K562 (cell line): ENCODE measurements around the gene SCUBE1. TPM values are rescaled to one million over a fixed set of nuclear protein-coding genes. Genes with fewer than 3 reads are reported as not detected.

ENCODE experiments used
- ATAC-seq: fragments of 200-7000 bp; cut with Tn5 transposase; 3 replicates; pipeline ENCODE4 v1.9.1; 2020; ENCODE audit warnings: moderate library complexity
- BruUV-seq: library from RNA; stranded (reverse); fragments of 400-500 nt; replicated peaks from 2 replicates; lab custom pipeline; 2021; lab: Mats Ljungman, UMichigan
- CTCF ChIA-PET: fragments of 300-600 bp; formaldehyde crosslinking; extraction: SDS; loops from one replicate; lab custom pipeline; 2021; ENCODE audit warnings: low intra/inter-chr PET ratio; lab: Yijun Ruan, JAX
- POLR2A ChIA-PET: fragments of 300-600, 350-650 bp; sonication (Branson Sonifier 250); formaldehyde crosslinking; extraction: SDS; loops from one replicate; lab custom pipeline; 2021; ENCODE audit warnings: antibody characterized with exemption, inconsistent platforms; lab: Yijun Ruan, JAX
- DNase-seq, 4 experiments: peaks; one replicate each; pipeline versions ENCODE4 v3.0.0 to v3.0.0-alpha.2; 2011 to 2018; ENCODE audit warnings: low spot score in 3 of 4, mixed read lengths in 3 of 4; ENCODE audit errors: extremely low read depth in 1 of 4
- FAIRE-seq: peaks from 2 replicates; lab custom pipeline; 2011; peaks lifted over from hg19 to GRCh38; lab: Jason Lieb, UNC
- H2AFZ ChIP-seq: 2 replicates; pipeline ENCODE4 v1.6.0; 2011; ENCODE audit warnings: low read depth, low read length, control low read depth, inconsistent platforms
- H3K27ac ChIP-seq: fragments of 200-600 bp; 3 replicates; pipeline ENCODE4 v1.8.0; 2011; ENCODE audit warnings: low read depth, mild to moderate bottlenecking, control low read depth, inconsistent platforms, low read length, moderate library complexity, mixed read lengths; ENCODE audit errors: extremely low read depth
- H3K27me3 ChIP-seq, 2 experiments: fragments of 300-600 bp in 1 of 2; 2 replicates in 1 of 2; 3 replicates in 1 of 2; pipeline versions ENCODE4 v1.6.0 to v1.8.0; 2011; ENCODE audit warnings: inconsistent platforms in 2 of 2, low read length in 2 of 2, mild to moderate bottlenecking in 1 of 2, mixed read lengths in 1 of 2, moderate library complexity in 1 of 2; ENCODE audit not compliant: control insufficient read depth in 2 of 2, insufficient read depth in 2 of 2
- H3K36me3 ChIP-seq: fragments of 300-600 bp; 3 replicates; pipeline ENCODE4 v1.8.0; 2011; ENCODE audit warnings: mild to moderate bottlenecking, low read length, inconsistent platforms; ENCODE audit not compliant: control insufficient read depth, insufficient read depth
- H3K4me1 ChIP-seq, 2 experiments: fragments of 200-600 bp in 1 of 2; replicated peaks in 1 of 2; 2 replicates in 1 of 2; 3 replicates in 1 of 2; pipeline versions ENCODE4 v1.5.1 to v1.8.0; 2011; ENCODE audit warnings: inconsistent platforms in 2 of 2, low read length in 2 of 2, mild to moderate bottlenecking in 1 of 2, mixed read lengths in 1 of 2, moderate library complexity in 1 of 2; ENCODE audit not compliant: control insufficient read depth in 2 of 2, insufficient read depth in 2 of 2
- H3K4me2 ChIP-seq: 2 replicates; pipeline ENCODE4 v1.6.1; 2011; ENCODE audit warnings: low read length, control low read depth, inconsistent platforms, mixed read lengths; ENCODE audit not compliant: insufficient read depth
- H3K4me3 ChIP-seq: fragments of 200-600 bp; sonication (generic), shearing (Covaris generic); 2 replicates; pipeline ENCODE4 v1.5.1; 2016; ENCODE audit warnings: control low read depth, inconsistent platforms
- H3K79me2 ChIP-seq: fragments of 200-600 bp; 3 replicates; pipeline ENCODE4 v1.8.0; 2011; ENCODE audit warnings: low read length, inconsistent platforms; ENCODE audit not compliant: control insufficient read depth, insufficient read depth
- H3K9ac ChIP-seq, 2 experiments: 2 replicates each; pipeline versions ENCODE4 v1.6.0 to v1.6.1; 2011; ENCODE audit warnings: low read depth in 2 of 2, low read length in 2 of 2, control low read depth in 1 of 2, inconsistent platforms in 1 of 2, mild to moderate bottlenecking in 1 of 2, mixed read lengths in 1 of 2; ENCODE audit not compliant: insufficient read depth in 1 of 2
- H3K9me1 ChIP-seq: one replicate; pipeline ENCODE4 v1.6.0; 2011; ENCODE audit warnings: inconsistent platforms, mild to moderate bottlenecking, low read length, moderate library complexity; ENCODE audit not compliant: control insufficient read depth, insufficient read depth
- H3K9me3 ChIP-seq: replicated peaks from 2 replicates; pipeline ENCODE4 v1.5.1; 2011; ENCODE audit warnings: low read depth, low read length, inconsistent platforms; ENCODE audit not compliant: control insufficient read depth, insufficient read depth
- H4K20me1 ChIP-seq: replicated peaks from 2 replicates; pipeline ENCODE4 v1.6.1; 2011; ENCODE audit warnings: low read length, inconsistent platforms, mixed read lengths; ENCODE audit not compliant: control insufficient read depth, insufficient read depth
- CSDE1 ChIP-seq, 2 experiments: fragments of 450-650 bp; IDR thresholded peaks; 2 replicates each; pipeline ENCODE4 v1.6.1; 2016; ENCODE audit warnings: mild to moderate bottlenecking in 1 of 2
- CTBP1 ChIP-seq: fragments of 450-650 bp; IDR thresholded peaks from 2 replicates; pipeline ENCODE4 v1.6.1; 2016; ENCODE audit warnings: borderline replicate concordance
- RAD21 ChIP-seq, 2 experiments: fragments of 250-450 bp in 1 of 2; fragments of 450-650 bp in 1 of 2; sonication (Bioruptor Pico) in 1 of 2; formaldehyde crosslinking in 1 of 2; IDR thresholded peaks in 1 of 2; conservative IDR thresholded peaks in 1 of 2; 2 replicates each; pipeline versions ENCODE4 v1.4.0 to v1.8.0; 2020 to 2022; ENCODE audit warnings: mild to moderate bottlenecking in 2 of 2, moderate library complexity in 1 of 2
- RB1 ChIP-seq: fragments of 450-650 bp; IDR thresholded peaks from 2 replicates; pipeline ENCODE4 v1.6.1; 2017; ENCODE audit warnings: low read depth, mild to moderate bottlenecking
- WGBS: fragments of 100-300 bp; shearing (Covaris generic); methylation state at CpG from one replicate; pipeline ENCODE4 v1.1.6; 2016; ENCODE audit warnings: low coverage, mixed read lengths; ENCODE audit not compliant: insufficient coverage; ENCODE audit errors: missing lambda C conversion rate; 5-methylcytosine and 5-hydroxymethylcytosine counted together
- in situ Hi-C: fragments of 300-500 bp; cut with MboI; formaldehyde crosslinking; loops from 4 replicates; pipeline ENCODE4 v1.15.0; 2018; ENCODE audit warnings: inconsistent platforms, mixed read lengths
- intact Hi-C: fragments of 100-400 bp; cut with micrococcal nuclease; formaldehyde crosslinking; loops from 2 replicates; pipeline ENCODE4 v1.14.2; 2022
- polyA plus RNA-seq, 8 experiments: library from polyadenylated mRNA; depleted of rRNA in 4 of 8; stranded (reverse) in 5 of 8; unstranded in 3 of 8; fragments of >200 nt; fragmentation: Nextera tagmentation in 2 of 8; fragmentation: Illumina TruSeq in 1 of 8; extraction: Ambion mirVana in 2 of 8; extraction: Trizol in 1 of 8; gene quantifications; 2 replicates each; pipeline versions ENCODE4 v1.2.1 to v1.2.3, GENCODE V29; 2011 to 2014; ENCODE audit warnings: inconsistent platforms in 1 of 8, missing spikeins in 1 of 8
- total RNA-seq, 7 experiments: library from RNA; depleted of rRNA in 6 of 7; stranded (reverse); fragments of >200 nt in 6 of 7; fragmentation: Illumina TruSeq in 2 of 7; extraction: Trizol in 2 of 7; gene quantifications; 2 replicates each; pipeline versions ENCODE4 v1.2.1 to v1.2.3, GENCODE V29; 2011 to 2021; ENCODE audit warnings: low replicate concordance in 1 of 7
- TF ChIP-seq, protein P1 (sequence below): fragments of 250-450 bp; sonication (Bioruptor Pico); IDR thresholded peaks from 2 replicates; pipeline ENCODE4 v1.5.0; 2021
- TF ChIP-seq, protein P2 (sequence below): fragments of 250-450 bp; sonication (Bioruptor Pico); IDR thresholded peaks from 2 replicates; pipeline ENCODE4 v1.8.0; 2021; ENCODE audit warnings: moderate library complexity, mild to moderate bottlenecking, inconsistent platforms
- TF ChIP-seq, protein P3 (sequence below): fragments of 450-650 bp; formaldehyde crosslinking; IDR thresholded peaks from 2 replicates; pipeline ENCODE4 v1.4.0; 2020; ENCODE audit warnings: mild to moderate bottlenecking, moderate library complexity
- TF ChIP-seq, protein P4 (sequence below), 2 experiments: fragments of 450-650 bp; formaldehyde crosslinking in 1 of 2; IDR thresholded peaks; 2 replicates each; pipeline versions ENCODE4 v1.4.0 to v1.6.1; 2014 to 2020; ENCODE audit warnings: mild to moderate bottlenecking in 2 of 2, borderline replicate concordance in 1 of 2, low read depth in 1 of 2

Gene SCUBE1
- total and polyA plus RNA-seq, 9 of the 15 experiments (the other 6 are each of a cell fraction or from before 2014, with no cell fraction given), result 0.03 to 0.47 (median 0.29) TPM; not detected in 6

DNA sequence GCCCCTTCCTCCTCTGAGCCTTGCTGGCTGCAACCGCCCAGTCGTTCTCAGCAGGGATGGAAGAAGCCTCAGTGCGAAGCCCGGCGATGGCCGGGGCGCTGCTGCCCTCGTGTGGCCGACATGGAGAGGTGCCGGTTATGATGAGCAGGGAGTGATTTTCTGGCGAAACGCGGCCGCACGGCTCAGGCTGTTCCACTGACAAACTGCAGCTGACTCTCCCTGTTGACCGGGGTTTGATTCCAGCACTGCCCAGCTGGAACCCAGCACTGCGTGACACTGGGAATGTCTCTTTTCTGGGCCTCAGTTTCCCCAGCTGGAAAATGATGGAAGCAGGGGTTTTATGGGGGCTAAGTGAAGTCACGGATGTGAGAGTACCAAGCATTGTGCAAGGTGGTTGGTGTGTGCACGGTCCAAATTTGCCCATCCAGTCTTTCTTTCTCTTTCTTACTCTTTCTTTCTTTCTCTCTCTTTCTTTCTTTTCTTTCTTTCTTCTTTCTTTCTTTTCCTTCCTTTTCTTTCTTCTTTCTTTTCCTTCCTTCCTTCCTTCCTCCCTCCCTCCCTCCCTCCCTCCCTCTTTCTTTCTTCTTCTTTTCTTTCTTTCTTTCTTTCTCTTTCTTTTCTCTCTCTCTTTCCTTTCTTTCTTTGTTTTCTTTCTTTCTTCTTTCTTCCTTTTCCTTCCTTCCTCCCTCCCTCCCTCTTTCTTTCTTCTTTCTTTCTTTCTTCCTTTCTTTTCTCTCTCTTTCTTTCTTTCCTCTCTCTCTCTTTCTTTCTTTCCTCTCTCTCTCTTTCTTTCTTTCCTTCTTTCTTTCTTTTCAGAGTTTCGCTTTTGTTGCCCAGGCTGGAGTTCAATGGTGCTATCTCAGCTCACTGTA, 42.8 kb upstream of the SCUBE1 start:
- BruUV-seq, result no TSS peak
- no peak overlapping the region for H3K4me2 ChIP-seq
- H3K36me3 ChIP-seq, result no peaks in the 10 kb centered on the region
- no peaks in the 10 kb centered on the region for H4K20me1 ChIP-seq
- H3K9me3 ChIP-seq, result no peaks in the 10 kb centered on the region
- no peaks in the 10 kb centered on the region for H3K79me2 ChIP-seq
- H3K9me1 ChIP-seq, result no peaks in the 10 kb centered on the region
- no peak for FAIRE-seq
- no peak overlapping the region for H3K9ac ChIP-seq
- H3K27ac ChIP-seq, result no peak overlapping the region
- ATAC-seq, result peak; percentile 98
- POLR2A ChIA-PET, result interaction anchor here (0.6 to 0.7 kb wide), 2 partner anchors 440 to 455 kb away, joined by 3 to 4 read pairs; no protein-coding TSS in a partner anchor
- in situ Hi-C loops, result no loop called here
- CTCF ChIA-PET, result interaction anchor here (0.8 to 4.0 kb wide), 5 partner anchors 15 to 155 kb away, joined by 3 to 22 read pairs (median 7); no protein-coding TSS in a partner anchor
- peaks cover 0 to 5% of the 10 kb centered on the region in 2 experiments; a peak in 1 of 5 replicates for H3K27me3 ChIP-seq
- peak; percentile 72 to 75 (median 74) for DNase-seq
- H2AFZ ChIP-seq, result no peak overlapping the region
- H3K4me3 ChIP-seq, result no peak overlapping the region
- intact Hi-C loops, result loop anchor here (1.0 to 5.0 kb wide), 3 partner anchors 111 to 1241 kb away; no protein-coding TSS in a partner anchor
- H3K4me1 ChIP-seq, result peaks cover 0 to 8% of the 10 kb centered on the region in 2 experiments; a peak in 2 of 5 replicates
- WGBS, result 1% methylated on average over 15 of the region's 20 CpGs
- no peak for TF ChIP-seq CSDE1 (IDR thresholded peaks at IDR 0.05)
- TF ChIP-seq, protein P1, sequence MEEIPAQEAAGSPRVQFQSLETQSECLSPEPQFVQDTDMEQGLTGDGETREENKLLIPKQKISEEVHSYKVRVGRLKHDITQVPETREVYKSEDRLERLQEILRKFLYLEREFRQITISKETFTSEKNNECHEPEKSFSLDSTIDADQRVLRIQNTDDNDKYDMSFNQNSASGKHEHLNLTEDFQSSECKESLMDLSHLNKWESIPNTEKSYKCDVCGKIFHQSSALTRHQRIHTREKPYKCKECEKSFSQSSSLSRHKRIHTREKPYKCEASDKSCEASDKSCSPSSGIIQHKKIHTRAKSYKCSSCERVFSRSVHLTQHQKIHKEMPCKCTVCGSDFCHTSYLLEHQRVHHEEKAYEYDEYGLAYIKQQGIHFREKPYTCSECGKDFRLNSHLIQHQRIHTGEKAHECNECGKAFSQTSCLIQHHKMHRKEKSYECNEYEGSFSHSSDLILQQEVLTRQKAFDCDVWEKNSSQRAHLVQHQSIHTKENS (CRISPR knock-in tag), result no peak
- peak; percentile 67 to 90 for TF ChIP-seq RAD21 (CRISPR knock-in tag; conservative IDR thresholded peaks at IDR 0.05 in 1 of 2, IDR thresholded peaks at IDR 0.05 in 1 of 2)
- peak; percentile 29; the same call in 1 of the 2 replicates for TF ChIP-seq CTBP1
- peak; percentile 18; the same call in 1 of the 2 replicates for TF ChIP-seq RB1
- TF ChIP-seq, protein P2, sequence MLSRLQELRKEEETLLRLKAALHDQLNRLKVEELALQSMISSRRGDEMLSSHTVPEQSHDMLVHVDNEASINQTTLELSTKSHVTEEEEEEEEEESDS (CRISPR knock-in tag), result no peak
- TF ChIP-seq, protein P3, sequence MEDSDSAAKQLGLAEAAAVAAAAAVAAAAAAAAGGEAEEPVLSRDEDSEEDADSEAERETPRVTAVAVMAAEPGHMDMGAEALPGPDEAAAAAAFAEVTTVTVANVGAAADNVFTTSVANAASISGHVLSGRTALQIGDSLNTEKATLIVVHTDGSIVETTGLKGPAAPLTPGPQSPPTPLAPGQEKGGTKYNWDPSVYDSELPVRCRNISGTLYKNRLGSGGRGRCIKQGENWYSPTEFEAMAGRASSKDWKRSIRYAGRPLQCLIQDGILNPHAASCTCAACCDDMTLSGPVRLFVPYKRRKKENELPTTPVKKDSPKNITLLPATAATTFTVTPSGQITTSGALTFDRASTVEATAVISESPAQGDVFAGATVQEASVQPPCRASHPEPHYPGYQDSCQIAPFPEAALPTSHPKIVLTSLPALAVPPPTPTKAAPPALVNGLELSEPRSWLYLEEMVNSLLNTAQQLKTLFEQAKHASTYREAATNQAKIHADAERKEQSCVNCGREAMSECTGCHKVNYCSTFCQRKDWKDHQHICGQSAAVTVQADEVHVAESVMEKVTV (CRISPR knock-in tag), result peak; percentile 62
- TF ChIP-seq, protein P4, sequence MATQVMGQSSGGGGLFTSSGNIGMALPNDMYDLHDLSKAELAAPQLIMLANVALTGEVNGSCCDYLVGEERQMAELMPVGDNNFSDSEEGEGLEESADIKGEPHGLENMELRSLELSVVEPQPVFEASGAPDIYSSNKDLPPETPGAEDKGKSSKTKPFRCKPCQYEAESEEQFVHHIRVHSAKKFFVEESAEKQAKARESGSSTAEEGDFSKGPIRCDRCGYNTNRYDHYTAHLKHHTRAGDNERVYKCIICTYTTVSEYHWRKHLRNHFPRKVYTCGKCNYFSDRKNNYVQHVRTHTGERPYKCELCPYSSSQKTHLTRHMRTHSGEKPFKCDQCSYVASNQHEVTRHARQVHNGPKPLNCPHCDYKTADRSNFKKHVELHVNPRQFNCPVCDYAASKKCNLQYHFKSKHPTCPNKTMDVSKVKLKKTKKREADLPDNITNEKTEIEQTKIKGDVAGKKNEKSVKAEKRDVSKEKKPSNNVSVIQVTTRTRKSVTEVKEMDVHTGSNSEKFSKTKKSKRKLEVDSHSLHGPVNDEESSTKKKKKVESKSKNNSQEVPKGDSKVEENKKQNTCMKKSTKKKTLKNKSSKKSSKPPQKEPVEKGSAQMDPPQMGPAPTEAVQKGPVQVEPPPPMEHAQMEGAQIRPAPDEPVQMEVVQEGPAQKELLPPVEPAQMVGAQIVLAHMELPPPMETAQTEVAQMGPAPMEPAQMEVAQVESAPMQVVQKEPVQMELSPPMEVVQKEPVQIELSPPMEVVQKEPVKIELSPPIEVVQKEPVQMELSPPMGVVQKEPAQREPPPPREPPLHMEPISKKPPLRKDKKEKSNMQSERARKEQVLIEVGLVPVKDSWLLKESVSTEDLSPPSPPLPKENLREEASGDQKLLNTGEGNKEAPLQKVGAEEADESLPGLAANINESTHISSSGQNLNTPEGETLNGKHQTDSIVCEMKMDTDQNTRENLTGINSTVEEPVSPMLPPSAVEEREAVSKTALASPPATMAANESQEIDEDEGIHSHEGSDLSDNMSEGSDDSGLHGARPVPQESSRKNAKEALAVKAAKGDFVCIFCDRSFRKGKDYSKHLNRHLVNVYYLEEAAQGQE (IDR thresholded peaks at IDR 0.05; ENCODE audit: borderline replicate concordance), result peak; percentile 83
- TF ChIP-seq, protein P4 (CRISPR knock-in tag; IDR thresholded peaks at IDR 0.05; ENCODE audit: low read depth), result no peak
